HepG2 (cell line): ENCODE data around the gene YIPF3. TPM values are rescaled to one million over a fixed set of nuclear protein-coding genes. Genes with fewer than 3 reads are reported as not detected.

Source experiments
- ATAC-seq: fragments of 200-7000 bp; cut with Tn5 transposase; 3 replicates; pipeline ENCODE4 v1.9.1; 2020; ENCODE audit warnings: mild to moderate bottlenecking, moderate library complexity
- BruUV-seq: library from RNA; stranded (reverse); fragments of 400-500 nt; replicated peaks from 2 replicates; lab custom pipeline; 2021; lab: Mats Ljungman, UMichigan
- CTCF ChIA-PET: fragments of 300-600 bp; formaldehyde crosslinking; extraction: SDS; loops from one replicate; lab custom pipeline; 2021; ENCODE audit warnings: low total read pairs, inconsistent platforms, low intra/inter-chr PET ratio; lab: Yijun Ruan, JAX
- POLR2A ChIA-PET: fragments of 350-600 bp; sonication (Branson Sonifier 250); formaldehyde crosslinking; loops from one replicate; lab custom pipeline; 2020; ENCODE audit warnings: antibody characterized with exemption, inconsistent platforms; lab: Yijun Ruan, JAX
- DNase-seq: peaks from one replicate; pipeline ENCODE4 v3.0.0-alpha.2; 2015; ENCODE audit warnings: low spot score
- FAIRE-seq: peaks from 3 replicates; lab custom pipeline; 2011; peaks lifted over from hg19 to GRCh38; lab: Jason Lieb, UNC
- H2AFZ ChIP-seq: one replicate; pipeline ENCODE4 v1.6.1; 2011; ENCODE audit warnings: low read length, inconsistent platforms
- H3K27ac ChIP-seq: fragments of 300-600 bp; 3 replicates; pipeline ENCODE4 v1.8.0; 2011; ENCODE audit warnings: mixed run types, mild to moderate bottlenecking, mixed read lengths, low read length, inconsistent platforms; ENCODE audit not compliant: insufficient read depth; ENCODE audit errors: extremely low read length
- H3K27me3 ChIP-seq, 2 experiments: fragments of 200-600 bp in 1 of 2; 2 replicates in 1 of 2; 3 replicates in 1 of 2; pipeline versions ENCODE4 v1.6.0 to v1.8.0; 2011; ENCODE audit warnings: low read length in 2 of 2, mild to moderate bottlenecking in 2 of 2, moderate library complexity in 2 of 2, inconsistent platforms in 1 of 2; ENCODE audit not compliant: insufficient read depth in 2 of 2, control insufficient read depth in 1 of 2
- H3K36me3 ChIP-seq, 2 experiments: fragments of 200-600 bp in 1 of 2; replicated peaks in 1 of 2; 2 replicates in 1 of 2; 3 replicates in 1 of 2; pipeline versions ENCODE4 v1.5.1 to v1.8.0; 2011; ENCODE audit warnings: low read length in 2 of 2, inconsistent platforms in 1 of 2; ENCODE audit not compliant: insufficient read depth in 2 of 2, control insufficient read depth in 1 of 2
- H3K4me1 ChIP-seq: 2 replicates; pipeline ENCODE4 v1.5.1; 2012; ENCODE audit warnings: low read length, inconsistent platforms; ENCODE audit not compliant: insufficient read depth
- H3K4me2 ChIP-seq: 2 replicates; pipeline ENCODE4 v1.6.0; 2011; ENCODE audit warnings: low read depth, low read length, inconsistent platforms
- H3K4me3 ChIP-seq, 3 experiments: fragments of 200-600 bp in 1 of 3; sonication (generic), shearing (Covaris generic) in 1 of 3; replicated peaks in 1 of 3; 2 replicates each; pipeline ENCODE4 v1.5.1; 2011 to 2016; ENCODE audit warnings: low read length in 3 of 3, inconsistent platforms in 2 of 3, low read depth in 2 of 3, mild to moderate bottlenecking in 2 of 3, control low read depth in 1 of 3, mixed read lengths in 1 of 3; ENCODE audit not compliant: insufficient read depth in 1 of 3
- H3K79me2 ChIP-seq: one replicate; pipeline ENCODE4 v1.6.1; 2011; ENCODE audit warnings: low read length, inconsistent platforms; ENCODE audit not compliant: insufficient read depth
- H3K9ac ChIP-seq: 2 replicates; pipeline ENCODE4 v1.6.0; 2011; ENCODE audit warnings: mild to moderate bottlenecking, low read depth, low read length, inconsistent platforms; ENCODE audit not compliant: insufficient read depth
- H3K9me3 ChIP-seq: 2 replicates; pipeline ENCODE4 v1.5.1; 2012; ENCODE audit warnings: mild to moderate bottlenecking, low read length
- H4K20me1 ChIP-seq: 2 replicates; pipeline ENCODE4 v1.6.0; 2011; ENCODE audit warnings: inconsistent platforms, mild to moderate bottlenecking, low read length, moderate library complexity; ENCODE audit not compliant: insufficient read depth
- EEA1 ChIP-seq: sonication (generic); formaldehyde crosslinking; IDR thresholded peaks from 2 replicates; pipeline ENCODE4 v1.5.1; 2020; ENCODE audit warnings: mild to moderate bottlenecking, missing genetic modification reagents, borderline replicate concordance
- ELF3 ChIP-seq: IDR thresholded peaks from 2 replicates; pipeline ENCODE4 v1.6.1; 2016; ENCODE audit warnings: missing genetic modification reagents, missing compliant biosample characterization
- GATA4 ChIP-seq: sonication (generic); IDR thresholded peaks from 2 replicates; pipeline ENCODE4 v1.6.1; 2016; ENCODE audit warnings: antibody characterized with exemption, low read depth, borderline replicate concordance
- NAIF1 ChIP-seq: sonication (generic); formaldehyde crosslinking; IDR thresholded peaks from 2 replicates; pipeline ENCODE4 v1.5.0; 2020; ENCODE audit warnings: mild to moderate bottlenecking, missing genetic modification reagents, borderline replicate concordance
- SMYD3 ChIP-seq: sonication (generic); formaldehyde crosslinking; IDR thresholded peaks from 2 replicates; pipeline ENCODE4 v1.8.1; 2023; ENCODE audit warnings: mild to moderate bottlenecking, missing genetic modification reagents
- SRY ChIP-seq: sonication (generic); formaldehyde crosslinking; IDR thresholded peaks from 2 replicates; pipeline ENCODE4 v1.8.0; 2022; ENCODE audit warnings: mild to moderate bottlenecking, missing genetic modification reagents
- STAG1 ChIP-seq: sonication (generic); formaldehyde crosslinking; IDR thresholded peaks from 2 replicates; pipeline ENCODE4 v1.4.0; 2020; ENCODE audit warnings: missing genetic modification reagents
- TBP ChIP-seq: sonication (generic); formaldehyde crosslinking; IDR thresholded peaks from 2 replicates; pipeline ENCODE4 v1.5.0; 2020; ENCODE audit warnings: missing genetic modification reagents
- WIZ ChIP-seq: sonication (generic); formaldehyde crosslinking; IDR thresholded peaks from 2 replicates; pipeline ENCODE4 v1.5.1; 2020; ENCODE audit warnings: mild to moderate bottlenecking, missing genetic modification reagents
- ZNF121 ChIP-seq: sonication (generic); formaldehyde crosslinking; IDR thresholded peaks from 2 replicates; pipeline ENCODE4 v1.5.0; 2020; ENCODE audit warnings: mild to moderate bottlenecking, missing genetic modification reagents
- ZNF3 ChIP-seq: IDR thresholded peaks from 2 replicates; pipeline ENCODE4 v1.7.0; 2017; ENCODE audit warnings: inconsistent platforms
- ZNF660 ChIP-seq: sonication (generic); formaldehyde crosslinking; IDR thresholded peaks from 2 replicates; pipeline ENCODE4 v1.5.1; 2020; ENCODE audit warnings: mild to moderate bottlenecking, low read depth, missing genetic modification reagents, borderline replicate concordance
- ZSCAN12 ChIP-seq: sonication (generic); formaldehyde crosslinking; IDR thresholded peaks from 2 replicates; pipeline ENCODE4 v1.9.0; 2021; ENCODE audit warnings: mild to moderate bottlenecking, missing genetic modification reagents
- WGBS: methylation state at CpG from one replicate; pipeline ENCODE4 v1.1.6; 2017; ENCODE audit warnings: low lambda C conversion rate; 5-methylcytosine and 5-hydroxymethylcytosine counted together
- in situ Hi-C: cut with HindIII; loops from 2 replicates; pipeline ENCODE4 v1.10.0; 2017; ENCODE audit warnings: low pct_unique_long_range_greater_than_20kb; ENCODE audit not compliant: extremely low pct_ligation_motif_present
- intact Hi-C: fragments of 100-400 bp; cut with micrococcal nuclease; formaldehyde crosslinking; loops from one replicate; pipeline ENCODE4 v1.10.0; 2022; ENCODE audit not compliant: unreplicated experiment
- polyA plus RNA-seq, 8 experiments: library from polyadenylated mRNA; depleted of rRNA in 3 of 8; stranded (reverse) in 7 of 8; unstranded in 1 of 8; fragments of >200 nt; fragmentation: Illumina TruSeq in 4 of 8; extraction: Trizol in 4 of 8; gene quantifications; 2 replicates each; pipeline versions ENCODE4 v1.2.1 to v1.2.3, GENCODE V29; 2011 to 2016; ENCODE audit warnings: low read depth in 4 of 8, missing spikeins in 1 of 8, mixed read lengths in 1 of 8; ENCODE audit not compliant: insufficient read depth in 1 of 8
- total RNA-seq, 5 experiments: library from RNA; depleted of rRNA; stranded (reverse); fragments of >200 nt; fragmentation: Illumina TruSeq; extraction: Trizol; gene quantifications; 2 replicates each; pipeline ENCODE4 v1.2.3, GENCODE V29; 2016; ENCODE audit warnings: low read depth in 1 of 5
- TF ChIP-seq, protein P1 (sequence below): IDR thresholded peaks from 2 replicates; pipeline ENCODE4 v1.6.1; 2016; ENCODE audit warnings: missing compliant biosample characterization, missing genetic modification reagents, borderline replicate concordance
- TF ChIP-seq, protein P2 (sequence below): sonication (generic); formaldehyde crosslinking; IDR thresholded peaks from 2 replicates; pipeline ENCODE4 v1.4.0; 2020; ENCODE audit warnings: missing genetic modification reagents
- TF ChIP-seq, protein P3 (sequence below): sonication (generic); formaldehyde crosslinking; IDR thresholded peaks from 2 replicates; pipeline ENCODE4 v1.4.0; 2020; ENCODE audit warnings: missing genetic modification reagents
- TF ChIP-seq, protein P4 (sequence below): sonication (generic); formaldehyde crosslinking; IDR thresholded peaks from 2 replicates; pipeline ENCODE4 v1.8.0; 2022; ENCODE audit warnings: missing genetic modification reagents, low read depth, mild to moderate bottlenecking, borderline replicate concordance
- TF ChIP-seq, protein P5 (sequence below): sonication (generic); formaldehyde crosslinking; IDR thresholded peaks from 2 replicates; pipeline ENCODE4 v1.4.0; 2020; ENCODE audit warnings: missing genetic modification reagents

YIPF3 gene
- total and polyA plus RNA-seq, 2 of the 13 experiments (the other 11 are each of a cell fraction or from before 2014, with no cell fraction given), result 107 to 206 TPM

DNA sequence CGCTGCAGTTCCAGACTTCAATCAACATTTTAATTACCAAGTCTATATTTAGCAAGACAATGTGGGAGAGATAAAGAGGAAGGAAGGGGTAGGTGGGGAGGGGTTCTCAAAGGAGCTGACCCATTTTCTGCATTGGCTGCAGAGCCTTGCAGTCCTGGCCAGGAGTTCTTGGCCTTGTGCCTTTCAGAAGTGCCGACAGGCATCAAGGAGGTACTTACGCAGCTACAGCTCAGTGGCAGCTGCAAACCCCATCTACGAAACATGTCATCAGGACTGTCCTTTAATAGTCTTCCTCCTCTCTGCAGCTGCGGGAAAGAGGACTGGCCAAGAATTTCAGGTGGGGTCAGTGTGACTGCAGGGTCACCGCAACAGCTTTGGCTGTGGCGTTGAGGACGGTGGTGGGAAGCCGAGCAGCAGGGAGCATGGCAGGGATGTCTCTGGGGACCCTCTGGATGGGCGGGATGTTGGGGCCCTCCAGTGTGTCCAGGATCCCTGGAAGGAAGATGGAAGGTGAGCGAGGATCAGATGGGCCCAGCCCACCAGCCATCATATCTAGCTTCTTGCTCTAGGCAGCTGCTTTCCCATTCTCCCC lies 4.8 kb downstream of the YIPF3 start:
- H3K27ac ChIP-seq, result no peak overlapping the region
- H3K36me3 ChIP-seq, result peaks cover 15 to 39% of the 10 kb centered on the region in 2 experiments
- H3K4me2 ChIP-seq, result no peak overlapping the region
- H3K9ac ChIP-seq, result no peak overlapping the region
- no peak for FAIRE-seq
- H3K79me2 ChIP-seq, result peaks cover 25% of the 10 kb centered on the region
- CTCF ChIA-PET, result no interaction called here
- H4K20me1 ChIP-seq, result no peaks in the 10 kb centered on the region; the same call in 1 of the 2 replicates
- no peak for ATAC-seq
- no peak overlapping the region for H2AFZ ChIP-seq
- no TSS peak for BruUV-seq
- no peaks in the 10 kb centered on the region for H3K9me3 ChIP-seq
- peaks cover 53% of the 10 kb centered on the region for H3K4me1 ChIP-seq
- no peak overlapping the region for H3K4me3 ChIP-seq
- WGBS, result 97% methylated on average over 11 of the region's 11 CpGs
- peaks cover 3 to 7% of the 10 kb centered on the region in 2 experiments; a peak in 4 of 5 replicates for H3K27me3 ChIP-seq
- no peak for DNase-seq
- in situ Hi-C loops (no loop called here), intact Hi-C loops (no loop called here)
- POLR2A ChIA-PET, result no interaction called here
- TF ChIP-seq SRY, result no peak
- no peak for TF ChIP-seq ZSCAN12
- no peak for TF ChIP-seq STAG1 (CRISPR knock-in tag)
- no peak for TF ChIP-seq EEA1 (CRISPR knock-in tag)
- TF ChIP-seq, protein P1, sequence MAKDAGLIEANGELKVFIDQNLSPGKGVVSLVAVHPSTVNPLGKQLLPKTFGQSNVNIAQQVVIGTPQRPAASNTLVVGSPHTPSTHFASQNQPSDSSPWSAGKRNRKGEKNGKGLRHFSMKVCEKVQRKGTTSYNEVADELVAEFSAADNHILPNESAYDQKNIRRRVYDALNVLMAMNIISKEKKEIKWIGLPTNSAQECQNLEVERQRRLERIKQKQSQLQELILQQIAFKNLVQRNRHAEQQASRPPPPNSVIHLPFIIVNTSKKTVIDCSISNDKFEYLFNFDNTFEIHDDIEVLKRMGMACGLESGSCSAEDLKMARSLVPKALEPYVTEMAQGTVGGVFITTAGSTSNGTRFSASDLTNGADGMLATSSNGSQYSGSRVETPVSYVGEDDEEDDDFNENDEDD, result no peak
- TF ChIP-seq, protein P2, sequence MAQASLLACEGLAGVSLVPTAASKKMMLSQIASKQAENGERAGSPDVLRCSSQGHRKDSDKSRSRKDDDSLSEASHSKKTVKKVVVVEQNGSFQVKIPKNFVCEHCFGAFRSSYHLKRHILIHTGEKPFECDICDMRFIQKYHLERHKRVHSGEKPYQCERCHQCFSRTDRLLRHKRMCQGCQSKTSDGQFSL (CRISPR knock-in tag), result no peak
- no peak for TF ChIP-seq ZNF660
- TF ChIP-seq, protein P3, sequence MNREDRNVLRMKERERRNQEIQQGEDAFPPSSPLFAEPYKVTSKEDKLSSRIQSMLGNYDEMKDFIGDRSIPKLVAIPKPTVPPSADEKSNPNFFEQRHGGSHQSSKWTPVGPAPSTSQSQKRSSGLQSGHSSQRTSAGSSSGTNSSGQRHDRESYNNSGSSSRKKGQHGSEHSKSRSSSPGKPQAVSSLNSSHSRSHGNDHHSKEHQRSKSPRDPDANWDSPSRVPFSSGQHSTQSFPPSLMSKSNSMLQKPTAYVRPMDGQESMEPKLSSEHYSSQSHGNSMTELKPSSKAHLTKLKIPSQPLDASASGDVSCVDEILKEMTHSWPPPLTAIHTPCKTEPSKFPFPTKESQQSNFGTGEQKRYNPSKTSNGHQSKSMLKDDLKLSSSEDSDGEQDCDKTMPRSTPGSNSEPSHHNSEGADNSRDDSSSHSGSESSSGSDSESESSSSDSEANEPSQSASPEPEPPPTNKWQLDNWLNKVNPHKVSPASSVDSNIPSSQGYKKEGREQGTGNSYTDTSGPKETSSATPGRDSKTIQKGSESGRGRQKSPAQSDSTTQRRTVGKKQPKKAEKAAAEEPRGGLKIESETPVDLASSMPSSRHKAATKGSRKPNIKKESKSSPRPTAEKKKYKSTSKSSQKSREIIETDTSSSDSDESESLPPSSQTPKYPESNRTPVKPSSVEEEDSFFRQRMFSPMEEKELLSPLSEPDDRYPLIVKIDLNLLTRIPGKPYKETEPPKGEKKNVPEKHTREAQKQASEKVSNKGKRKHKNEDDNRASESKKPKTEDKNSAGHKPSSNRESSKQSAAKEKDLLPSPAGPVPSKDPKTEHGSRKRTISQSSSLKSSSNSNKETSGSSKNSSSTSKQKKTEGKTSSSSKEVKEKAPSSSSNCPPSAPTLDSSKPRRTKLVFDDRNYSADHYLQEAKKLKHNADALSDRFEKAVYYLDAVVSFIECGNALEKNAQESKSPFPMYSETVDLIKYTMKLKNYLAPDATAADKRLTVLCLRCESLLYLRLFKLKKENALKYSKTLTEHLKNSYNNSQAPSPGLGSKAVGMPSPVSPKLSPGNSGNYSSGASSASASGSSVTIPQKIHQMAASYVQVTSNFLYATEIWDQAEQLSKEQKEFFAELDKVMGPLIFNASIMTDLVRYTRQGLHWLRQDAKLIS (CRISPR knock-in tag), result no peak
- TF ChIP-seq, protein P4, sequence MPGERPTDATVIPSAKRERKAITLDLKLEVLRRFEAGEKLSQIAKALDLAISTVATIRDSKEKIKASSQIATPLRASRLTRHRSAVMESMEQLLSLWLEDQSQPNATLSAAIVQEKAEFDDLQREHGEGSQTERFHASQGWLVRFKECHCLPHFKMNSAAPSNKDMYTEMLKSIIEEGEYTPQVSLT (CRISPR knock-in tag), result no peak
- TF ChIP-seq GATA4, result no peak
- TF ChIP-seq SMYD3 (CRISPR knock-in tag), result no peak
- TF ChIP-seq, protein P5, sequence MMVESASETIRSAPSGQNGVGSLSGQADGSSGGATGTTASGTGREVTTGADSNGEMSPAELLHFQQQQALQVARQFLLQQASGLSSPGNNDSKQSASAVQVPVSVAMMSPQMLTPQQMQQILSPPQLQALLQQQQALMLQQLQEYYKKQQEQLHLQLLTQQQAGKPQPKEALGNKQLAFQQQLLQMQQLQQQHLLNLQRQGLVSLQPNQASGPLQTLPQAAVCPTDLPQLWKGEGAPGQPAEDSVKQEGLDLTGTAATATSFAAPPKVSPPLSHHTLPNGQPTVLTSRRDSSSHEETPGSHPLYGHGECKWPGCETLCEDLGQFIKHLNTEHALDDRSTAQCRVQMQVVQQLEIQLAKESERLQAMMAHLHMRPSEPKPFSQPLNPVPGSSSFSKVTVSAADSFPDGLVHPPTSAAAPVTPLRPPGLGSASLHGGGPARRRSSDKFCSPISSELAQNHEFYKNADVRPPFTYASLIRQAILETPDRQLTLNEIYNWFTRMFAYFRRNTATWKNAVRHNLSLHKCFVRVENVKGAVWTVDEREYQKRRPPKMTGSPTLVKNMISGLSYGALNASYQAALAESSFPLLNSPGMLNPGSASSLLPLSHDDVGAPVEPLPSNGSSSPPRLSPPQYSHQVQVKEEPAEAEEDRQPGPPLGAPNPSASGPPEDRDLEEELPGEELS (CRISPR knock-in tag), result no peak
- TF ChIP-seq ZNF121 (CRISPR knock-in tag), result no peak
- TF ChIP-seq TBP (CRISPR knock-in tag), result no peak
- TF ChIP-seq ELF3, result no peak
- TF ChIP-seq WIZ (CRISPR knock-in tag), result no peak
- TF ChIP-seq NAIF1 (CRISPR knock-in tag), result no peak
- TF ChIP-seq ZNF3, result no peak
